Measurements from ENCODE around the gene TMEM74B. TPM values are rescaled to one million over a fixed set of nuclear protein-coding genes. Genes with fewer than 3 reads are reported as not detected.

The TMEM74B gene
- total and polyA plus RNA-seq, 4 experiments from 2014 or later = not detected

DNA sequence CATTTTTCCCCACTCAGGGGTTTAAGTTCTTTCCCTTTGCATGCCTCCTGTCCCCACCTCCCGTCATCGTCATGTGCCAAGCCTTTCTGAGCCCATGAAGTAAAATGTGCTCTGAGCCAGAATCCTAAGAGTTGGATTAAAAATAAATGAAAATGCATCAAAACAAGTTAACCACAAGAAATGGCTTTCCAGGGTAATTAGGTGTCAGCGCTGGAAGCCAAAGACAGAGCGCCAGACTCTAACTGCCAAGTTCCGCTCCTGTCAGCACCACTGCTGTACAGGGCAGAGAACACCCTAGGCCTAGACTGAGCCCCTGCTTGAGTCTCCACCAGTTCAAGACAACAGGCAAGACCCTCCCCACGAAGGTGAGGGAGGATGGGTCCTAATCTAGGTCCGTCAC lies 13.0 kb upstream of the TMEM74B start:
- POLR2A ChIA-PET (ENCODE audit: partially characterized antibody) = no interaction called here

DNA sequence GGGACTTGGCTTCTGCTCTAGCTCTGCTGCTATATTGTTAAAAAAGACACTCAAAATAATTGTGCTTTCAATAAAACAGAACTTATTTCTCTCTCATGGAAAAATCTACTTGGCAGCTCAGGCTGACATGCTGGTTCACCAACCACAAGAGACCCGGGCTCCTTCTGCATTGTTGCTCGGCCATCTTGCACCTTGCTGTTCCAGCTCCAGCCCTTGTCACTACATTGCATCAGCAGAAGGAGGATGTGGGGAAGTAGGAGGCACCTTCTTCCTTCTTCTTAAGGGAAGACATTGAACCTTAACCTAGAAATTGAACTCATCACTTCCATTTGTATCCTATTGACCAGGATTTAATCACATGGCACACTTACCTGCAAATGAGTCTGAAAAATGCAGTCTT lies 11.9 kb upstream of the TMEM74B start:
- Mint-ChIP-seq H3K27me3 (no peaks in the 10 kb centered on the region), H3K9me3 (peaks cover 0 to 2% (median 0%) of the 10 kb centered on the region in 8 donors), H3K27ac (no peak overlapping the region), H3K4me1 (peaks cover 0 to 6% (median 5%) of the 10 kb centered on the region in 4 donors), H3K4me3 (no peak overlapping the region), H3K36me3 (no peaks in the 10 kb centered on the region)
- Histone ChIP-seq H3K27me3 (ENCODE audit: insufficient read depth, low read length) (no peaks in the 10 kb centered on the region), H3K9me3 (ENCODE audit: control insufficient read depth in 1 of 2, low read length in 2 of 2) (no peaks in the 10 kb centered on the region), H3K27ac (ENCODE audit: low read depth, low read length) (no peak overlapping the region), H3K4me1 (ENCODE audit: insufficient read depth, low read length) (no peaks in the 10 kb centered on the region), H3K36me3 (ENCODE audit: insufficient read depth, low read length) (no peaks in the 10 kb centered on the region), H3K4me3 (ENCODE audit: low read length in 2 of 2) (no peak overlapping the region)
- intact Hi-C loops (cut with micrococcal nuclease) = no loop called here
- CTCF ChIA-PET (ENCODE audit: partially characterized antibody) = no interaction called here
- POLR2A ChIA-PET (ENCODE audit: partially characterized antibody) = no interaction called here
- DNase-seq = no peak

More for the DNA sequence above, 13.0 kb upstream of the TMEM74B start:
- Mint-ChIP-seq H3K4me3 (no peak overlapping the region), H3K27me3 (peaks cover 0 to 1% of the 10 kb centered on the region in 2 donors), H3K36me3 (no peaks in the 10 kb centered on the region), H3K9me3 (peaks cover 0 to 2% (median 0%) of the 10 kb centered on the region in 8 donors), H3K4me1 (peaks cover 0 to 6% (median 5%) of the 10 kb centered on the region in 4 donors), H3K27ac (no peak overlapping the region)
- H3K27me3 ChIP-seq (ENCODE audit: insufficient read depth, low read length) = no peaks in the 10 kb centered on the region
- H3K9me3 ChIP-seq (ENCODE audit: control insufficient read depth in 1 of 2, low read length in 2 of 2) = no peaks in the 10 kb centered on the region
- no peaks in the 10 kb centered on the region for H3K36me3 ChIP-seq (ENCODE audit: insufficient read depth, low read length)
- no peak for DNase-seq
- no peaks in the 10 kb centered on the region for H3K4me1 ChIP-seq (ENCODE audit: insufficient read depth, low read length)
- no peak overlapping the region for H3K27ac ChIP-seq (ENCODE audit: low read depth, low read length)
- no peak overlapping the region for H3K4me3 ChIP-seq (ENCODE audit: low read length in 2 of 2)
- CTCF ChIA-PET (ENCODE audit: partially characterized antibody) = no interaction called here
- intact Hi-C loops (cut with micrococcal nuclease) = no loop called here

DNA sequence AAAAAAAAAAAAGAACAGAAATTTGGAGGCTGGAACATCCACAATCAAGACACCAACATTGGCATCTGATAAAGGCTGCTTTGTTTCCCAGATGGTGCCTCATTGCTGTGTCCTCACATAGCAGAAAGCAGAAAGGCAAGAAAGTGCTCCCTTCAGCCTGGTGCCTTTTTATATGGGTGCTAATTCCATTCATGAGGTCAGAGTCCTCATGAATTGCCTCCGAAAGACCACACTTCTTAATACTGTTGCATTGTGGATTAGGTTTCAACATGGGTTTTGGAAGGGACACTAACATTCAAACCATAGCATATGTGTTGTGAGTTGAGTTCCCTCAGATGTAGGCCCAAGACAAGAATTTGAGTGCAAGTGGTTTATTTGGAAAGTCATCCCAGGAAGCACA lies 10.4 kb upstream of the TMEM74B start:
- Histone ChIP-seq H3K9me3 (ENCODE audit: control insufficient read depth in 1 of 2, low read length in 2 of 2) (no peaks in the 10 kb centered on the region), H3K36me3 (ENCODE audit: insufficient read depth, low read length) (no peaks in the 10 kb centered on the region), H3K4me1 (ENCODE audit: insufficient read depth, low read length) (no peaks in the 10 kb centered on the region), H3K4me3 (ENCODE audit: low read length in 2 of 2) (no peak overlapping the region), H3K27me3 (ENCODE audit: insufficient read depth, low read length) (no peaks in the 10 kb centered on the region), H3K27ac (ENCODE audit: low read depth, low read length) (no peak overlapping the region)
- POLR2A ChIA-PET (ENCODE audit: partially characterized antibody) = no interaction called here
- Mint-ChIP-seq H3K36me3 (no peaks in the 10 kb centered on the region), H3K4me1 (peaks cover 0 to 6% (median 4%) of the 10 kb centered on the region in 4 donors), H3K4me3 (no peak overlapping the region), H3K9me3 (peaks cover 0 to 2% (median 0%) of the 10 kb centered on the region in 8 donors), H3K27ac (no peak overlapping the region), H3K27me3 (no peaks in the 10 kb centered on the region)
- no peak for DNase-seq
- intact Hi-C loops (cut with micrococcal nuclease) = no loop called here
- CTCF ChIA-PET (ENCODE audit: partially characterized antibody) = no interaction called here

DNA sequence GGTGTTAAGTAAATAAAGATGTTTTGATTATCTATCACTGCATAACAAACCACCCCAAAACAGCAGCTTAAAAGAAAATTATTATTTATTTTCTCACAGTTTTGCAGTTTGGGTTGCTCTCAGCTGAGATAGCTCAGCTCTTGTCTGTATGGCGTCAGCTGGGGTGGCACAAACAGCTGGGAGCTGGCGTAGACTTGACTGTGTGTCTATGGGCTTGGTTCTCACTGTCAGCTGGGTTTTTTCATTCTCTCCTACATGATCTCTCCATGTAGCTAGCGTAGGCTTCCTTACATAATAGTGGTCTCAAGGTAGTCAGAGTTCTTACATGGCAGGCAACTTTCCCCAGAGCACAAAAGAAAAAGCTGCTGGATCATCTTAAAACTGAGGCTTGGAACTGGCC lies 6.5 kb upstream of the TMEM74B start:
- H3K27ac Mint-ChIP-seq = no peak overlapping the region
- no peaks in the 10 kb centered on the region for H3K4me1 Mint-ChIP-seq
- ChIA-PET POLR2A (ENCODE audit: partially characterized antibody) (no interaction called here), CTCF (ENCODE audit: partially characterized antibody) (interaction anchor here (0.7 kb wide), 1 partner anchor 15 kb away, joined by 3 read pairs; no protein-coding TSS in a partner anchor)
- H3K9me3 Mint-ChIP-seq = peaks cover 0 to 1% (median 0%) of the 10 kb centered on the region in 8 donors
- no peaks in the 10 kb centered on the region for H3K9me3 ChIP-seq (ENCODE audit: control insufficient read depth in 1 of 2, low read length in 2 of 2)
- H3K27me3 Mint-ChIP-seq = peaks cover 1 to 6% of the 10 kb centered on the region in 2 donors
- no peaks in the 10 kb centered on the region for H3K36me3 ChIP-seq (ENCODE audit: insufficient read depth, low read length)
- H3K4me1 ChIP-seq (ENCODE audit: insufficient read depth, low read length) = peaks cover 2% of the 10 kb centered on the region
- no peak overlapping the region for H3K27ac ChIP-seq (ENCODE audit: low read depth, low read length)
- H3K4me3 Mint-ChIP-seq = no peak overlapping the region
- no peaks in the 10 kb centered on the region for H3K27me3 ChIP-seq (ENCODE audit: insufficient read depth, low read length)
- no peak for DNase-seq
- no peak overlapping the region for H3K4me3 ChIP-seq (ENCODE audit: low read length in 2 of 2)
- intact Hi-C loops (cut with micrococcal nuclease) = no loop called here
- no peaks in the 10 kb centered on the region for H3K36me3 Mint-ChIP-seq

DNA sequence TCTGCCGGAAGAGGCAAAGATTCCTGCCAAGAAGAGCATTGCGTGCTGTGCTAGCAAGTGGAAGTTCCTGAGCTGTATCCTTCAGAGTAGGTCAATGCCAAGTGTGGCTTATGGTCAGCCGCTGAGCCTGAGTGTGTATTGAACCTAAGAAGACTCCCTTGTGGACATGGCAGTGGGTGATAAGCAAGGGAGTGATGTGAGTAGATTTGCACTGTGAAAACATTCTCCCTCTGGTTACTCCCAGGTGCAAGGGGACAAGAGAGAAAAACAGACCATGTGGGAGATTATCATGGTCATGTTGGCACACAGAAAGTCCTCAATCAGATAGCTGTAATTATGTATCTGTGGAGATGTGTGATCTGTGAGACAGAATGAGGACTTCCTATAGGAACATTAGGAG lies 6.1 kb upstream of the TMEM74B start:
- intact Hi-C loops (cut with micrococcal nuclease) = no loop called here
- no peak overlapping the region for H3K27ac Mint-ChIP-seq
- H3K36me3 Mint-ChIP-seq = no peaks in the 10 kb centered on the region
- no peak overlapping the region for H3K4me3 ChIP-seq (ENCODE audit: low read length in 2 of 2)
- H3K27me3 ChIP-seq (ENCODE audit: insufficient read depth, low read length) = no peaks in the 10 kb centered on the region
- H3K36me3 ChIP-seq (ENCODE audit: insufficient read depth, low read length) = no peaks in the 10 kb centered on the region
- peaks cover 7% of the 10 kb centered on the region for H3K4me1 ChIP-seq (ENCODE audit: insufficient read depth, low read length)
- peaks cover 0 to 5% (median 2%) of the 10 kb centered on the region in 4 donors for H3K4me1 Mint-ChIP-seq
- H3K27me3 Mint-ChIP-seq = peaks cover 6 to 9% of the 10 kb centered on the region in 2 donors
- H3K27ac ChIP-seq (ENCODE audit: low read depth, low read length) = no peak overlapping the region
- no peak for DNase-seq
- no peaks in the 10 kb centered on the region for H3K9me3 ChIP-seq (ENCODE audit: control insufficient read depth in 1 of 2, low read length in 2 of 2)
- H3K9me3 Mint-ChIP-seq = peaks cover 0 to 2% (median 0%) of the 10 kb centered on the region in 8 donors
- H3K4me3 Mint-ChIP-seq = no peak overlapping the region
- POLR2A ChIA-PET (ENCODE audit: partially characterized antibody) = no interaction called here
- CTCF ChIA-PET (ENCODE audit: partially characterized antibody) = interaction anchor here (0.7 kb wide), 1 partner anchor 16 kb away, joined by 3 read pairs; no protein-coding TSS in a partner anchor

DNA sequence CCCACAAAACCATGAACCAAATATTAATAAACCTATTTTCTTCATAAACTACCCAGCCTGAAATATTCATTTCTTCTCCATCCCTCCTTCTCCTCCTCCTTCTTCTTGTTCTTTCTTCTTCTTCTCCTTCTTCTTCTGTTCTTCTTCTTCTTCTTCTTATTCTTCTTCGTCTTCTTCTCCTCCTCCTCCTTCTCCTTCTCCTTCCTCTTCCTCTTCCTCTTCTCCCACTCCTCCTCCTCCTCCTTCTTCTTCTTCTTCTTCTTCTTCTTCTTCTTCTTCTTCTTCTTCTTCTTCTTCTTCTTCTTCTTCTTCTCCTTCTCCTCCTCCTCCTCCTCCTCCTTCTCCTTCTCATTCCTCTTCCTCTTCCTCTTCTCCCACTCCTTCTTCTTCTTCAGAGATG lies 5.0 kb upstream of the TMEM74B start:
- intact Hi-C loops (cut with micrococcal nuclease) = loop anchor here (10.0 kb wide), 1 partner anchor 215 kb away; no protein-coding TSS in a partner anchor
- H3K27ac Mint-ChIP-seq = no peak overlapping the region
- H3K27me3 ChIP-seq (ENCODE audit: insufficient read depth, low read length) = no peaks in the 10 kb centered on the region
- peaks cover 9% of the 10 kb centered on the region for H3K4me1 ChIP-seq (ENCODE audit: insufficient read depth, low read length)
- no peak overlapping the region for H3K4me3 Mint-ChIP-seq
- H3K9me3 Mint-ChIP-seq = peaks cover 0 to 1% (median 0%) of the 10 kb centered on the region in 8 donors
- H3K4me1 Mint-ChIP-seq = peaks cover 0 to 5% (median 2%) of the 10 kb centered on the region in 4 donors
- H3K36me3 Mint-ChIP-seq = no peaks in the 10 kb centered on the region
- ChIA-PET CTCF (ENCODE audit: partially characterized antibody) (no interaction called here), POLR2A (ENCODE audit: partially characterized antibody) (no interaction called here)
- no peaks in the 10 kb centered on the region for H3K9me3 ChIP-seq (ENCODE audit: control insufficient read depth in 1 of 2, low read length in 2 of 2)
- no peaks in the 10 kb centered on the region for H3K36me3 ChIP-seq (ENCODE audit: insufficient read depth, low read length)
- DNase-seq = no peak
- no peak overlapping the region for H3K4me3 ChIP-seq (ENCODE audit: low read length in 2 of 2)
- peaks cover 7 to 9% of the 10 kb centered on the region in 2 donors for H3K27me3 Mint-ChIP-seq
- H3K27ac ChIP-seq (ENCODE audit: low read depth, low read length) = no peak overlapping the region

DNA sequence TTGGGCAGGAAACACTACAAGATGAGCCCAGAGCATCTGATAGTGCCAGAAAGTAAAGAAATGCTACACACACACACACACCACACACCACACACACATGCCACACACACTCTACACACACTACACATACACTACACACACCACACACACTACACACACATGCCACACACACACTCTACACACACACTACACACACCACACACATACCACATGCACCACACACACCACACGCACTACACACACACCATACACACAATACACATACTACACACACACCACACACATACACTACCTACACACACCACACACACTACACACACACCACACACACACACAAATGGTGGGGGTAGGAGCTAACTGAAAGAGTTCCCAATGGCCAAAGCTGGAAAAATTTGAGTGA lies 3.6 kb upstream of the TMEM74B start:
- intact Hi-C loops (cut with micrococcal nuclease) = loop anchor here (10.0 kb wide), 1 partner anchor 214 kb away; no protein-coding TSS in a partner anchor
- H3K27me3 Mint-ChIP-seq = peaks cover 20% of the 10 kb centered on the region in 2 donors
- Histone ChIP-seq H3K27me3 (ENCODE audit: insufficient read depth, low read length) (peaks cover 3% of the 10 kb centered on the region), H3K36me3 (ENCODE audit: insufficient read depth, low read length) (no peaks in the 10 kb centered on the region), H3K4me1 (ENCODE audit: insufficient read depth, low read length) (peaks cover 14% of the 10 kb centered on the region), H3K4me3 (ENCODE audit: low read length in 2 of 2) (no peak overlapping the region), H3K27ac (ENCODE audit: low read depth, low read length) (no peak overlapping the region), H3K9me3 (ENCODE audit: control insufficient read depth in 1 of 2, low read length in 2 of 2) (no peaks in the 10 kb centered on the region)
- peaks cover 6 to 13% (median 9%) of the 10 kb centered on the region in 4 donors for H3K4me1 Mint-ChIP-seq
- no peak overlapping the region for H3K4me3 Mint-ChIP-seq
- ChIA-PET CTCF (ENCODE audit: partially characterized antibody) (interaction anchor here (0.9 kb wide), 1 partner anchor 81 kb away, joined by 3 read pairs; no protein-coding TSS in a partner anchor), POLR2A (ENCODE audit: partially characterized antibody) (no interaction called here)
- peaks cover 0 to 1% (median 0%) of the 10 kb centered on the region in 8 donors for H3K9me3 Mint-ChIP-seq
- no peaks in the 10 kb centered on the region for H3K36me3 Mint-ChIP-seq
- no peak overlapping the region for H3K27ac Mint-ChIP-seq
- DNase-seq = no peak

Data from CD4-positive, alpha-beta memory T cell (primary cell).